Testis (tissue), 3 donors: ENCODE data around the gene APOB. TPM values are rescaled to one million over a fixed set of nuclear protein-coding genes. Genes with fewer than 3 reads are reported as not detected.
"Not testable (repeated sequence)": the region's sequence is repeated elsewhere in the genome, so short reads cannot be mapped to it uniquely, and the experiment has no call there.

ENCODE experiments used
- DNase-seq: peaks from one replicate; pipeline ENCODE4 v3.0.0-alpha.2; 2019
- H3K27ac ChIP-seq, 2 donors: fragments of 200-600 bp; sonication (generic); one replicate each; pipeline ENCODE4 v1.5.1; 2019
- H3K27me3 ChIP-seq: fragments of 200-600 bp; sonication (generic); one replicate; pipeline ENCODE4 v1.5.1; 2019
- H3K36me3 ChIP-seq: fragments of 200-600 bp; sonication (generic); one replicate; pipeline ENCODE4 v1.5.1; 2017; ENCODE audit warnings: low read depth; ENCODE audit errors: missing control alignments
- H3K4me1 ChIP-seq: fragments of 200-600 bp; sonication (generic); one replicate; pipeline ENCODE4 v1.5.1; 2019
- H3K4me3 ChIP-seq, 2 donors: fragments of 200-600 bp; sonication (generic); one replicate each; pipeline ENCODE4 v1.5.1; 2017 to 2019
- H3K9me3 ChIP-seq: fragments of 200-600 bp; sonication (generic); one replicate; pipeline ENCODE4 v1.5.1; 2017
- CTCF ChIP-seq, 3 experiments: fragments of 450-650 bp in 2 of 3; fragments of 200-600 bp in 1 of 3; sonication (generic) in 1 of 3; IDR thresholded peaks; one replicate each; pipeline ENCODE4 v1.5.1; 2016 to 2019; ENCODE audit warnings: antibody characterized with exemption in 3 of 3, mild to moderate bottlenecking in 2 of 3, moderate library complexity in 1 of 3
- POLR2A ChIP-seq: fragments of 450-650 bp; IDR thresholded peaks from one replicate; pipeline ENCODE4 v1.6.1; 2017; ENCODE audit warnings: antibody characterized with exemption, mild to moderate bottlenecking, moderate library complexity
- WGBS, 2 donors: methylation state at CpG; one replicate each; pipeline ENCODE4 v1.1.5; 2018; 5-methylcytosine and 5-hydroxymethylcytosine counted together
- intact Hi-C: fragments of 100-400 bp; cut with DNase I; formaldehyde crosslinking; loops from one replicate; pipeline ENCODE4 v1.15.1; 2023; ENCODE audit warnings: low total_unique reads
- polyA plus RNA-seq: library from polyadenylated mRNA; stranded (reverse); fragments of 350-450 nt; fragmentation: Illumina TruSeq; extraction: RNeasy Lipid Tissue Mini Kit (QIAGEN cat#74804); gene quantifications from one replicate; pipeline ENCODE4 v1.2.3, GENCODE V29; 2014; ENCODE audit warnings: low read depth, low replicate concordance; ENCODE audit not compliant: insufficient read depth
- total RNA-seq, 2 donors: library from RNA; depleted of rRNA; stranded (reverse); fragments of >200 nt; gene quantifications; one replicate each; pipeline ENCODE4 v1.2.3, GENCODE V29; 2016

Gene APOB
- total and polyA plus RNA-seq, 3 donors from 2014 or later, result 0.30 to 0.81 (median 0.39) TPM

GRCh38 chr2:21029519-21029918, 14.4 kb downstream of the APOB start:
- TF ChIP-seq CTCF (IDR thresholded peaks at IDR 0.05) (no peak), POLR2A (no peak)
- WGBS, 2 donors, result 93 to 97% methylated on average over 2 of the region's 2 CpGs

GRCh38 chr2:21028951-21029350, 14.9 kb downstream of the APOB start:
- WGBS, 2 donors, result 88 to 89% methylated on average over 5 of the region's 5 CpGs
- H3K27ac ChIP-seq, H3K9me3 ChIP-seq, H3K27me3 ChIP-seq, H3K36me3 ChIP-seq, intact Hi-C loops, DNase-seq, H3K4me3 ChIP-seq, H3K4me1 ChIP-seq: not testable (repeated sequence)

More at GRCh38 chr2:21029519-21029918, 14.4 kb downstream of the APOB start:
- Histone ChIP-seq H3K4me1 (no peaks in the 10 kb centered on the region), H3K27ac (no peak overlapping the region), H3K4me3 (no peak overlapping the region), H3K36me3 (no peaks in the 10 kb centered on the region), H3K27me3 (no peaks in the 10 kb centered on the region), H3K9me3 (no peaks in the 10 kb centered on the region)
- intact Hi-C loops, result no loop called here
- no peak for DNase-seq

GRCh38 chr2:21028021-21028947, 15.6 kb downstream of the APOB start:
- Histone ChIP-seq H3K27ac (no peak overlapping the region), H3K27me3 (no peaks in the 10 kb centered on the region), H3K36me3 (no peaks in the 10 kb centered on the region), H3K4me1 (no peaks in the 10 kb centered on the region), H3K9me3 (no peaks in the 10 kb centered on the region), H3K4me3 (no peak overlapping the region)
- intact Hi-C loops, result no loop called here
- 90 to 93% methylated on average over 4 of the region's 4 CpGs for WGBS, 2 donors
- no peak for DNase-seq
- no peak for TF ChIP-seq CTCF (IDR thresholded peaks at IDR 0.05)

GRCh38 chr2:21026479-21027282, 17.2 kb downstream of the APOB start:
- Histone ChIP-seq H3K36me3 (no peaks in the 10 kb centered on the region), H3K27me3 (no peaks in the 10 kb centered on the region), H3K4me1 (no peaks in the 10 kb centered on the region), H3K4me3 (no peak overlapping the region), H3K27ac (no peak overlapping the region), H3K9me3 (no peaks in the 10 kb centered on the region)
- DNase-seq, result no peak
- TF ChIP-seq CTCF (IDR thresholded peaks at IDR 0.05), result no peak
- no peak for TF ChIP-seq POLR2A
- intact Hi-C loops, result no loop called here

GRCh38 chr2:21025690-21026478, 18.0 kb downstream of the APOB start:
- WGBS, 2 donors, result 88 to 92% methylated on average over 11 of the region's 11 CpGs
- H3K27ac ChIP-seq, result no peak overlapping the region

More at GRCh38 chr2:21025690-21026478, 18.0 kb downstream of the APOB start:
- Histone ChIP-seq H3K36me3 (no peaks in the 10 kb centered on the region), H3K4me3 (no peak overlapping the region), H3K27me3 (no peaks in the 10 kb centered on the region), H3K9me3 (no peaks in the 10 kb centered on the region), H3K4me1 (no peaks in the 10 kb centered on the region)
- DNase-seq, result no peak
- TF ChIP-seq POLR2A (no peak), CTCF (IDR thresholded peaks at IDR 0.05) (no peak)
- intact Hi-C loops, result no loop called here
